ENCODE results near the gene MEGF6. TPM values are rescaled to one million over a fixed set of nuclear protein-coding genes. Genes with fewer than 3 reads are reported as not detected.

Gene MEGF6
- total and polyA plus RNA-seq, 2 donors (not counting 3 experiments of a cell fraction or from before 2014, with no cell fraction given) = 22.5 to 63.7 TPM

- Histone ChIP-seq H3K9me3 (replicated peaks; ENCODE audit: control insufficient read depth, insufficient read depth, low read length) (no peaks in the 10 kb centered on the region), H3K4me2 (ENCODE audit: insufficient read depth, low read length) (no peak overlapping the region), H3K4me3 (replicated peaks in 1 of 3; ENCODE audit: insufficient read depth in 1 of 3, low read depth in 1 of 3, low read length in 3 of 3) (no peak overlapping the region), H3K4me1 (ENCODE audit: control insufficient read depth, extremely low read depth, insufficient read depth, low read length) (peaks cover 7% of the 10 kb centered on the region), H3K79me2 (ENCODE audit: control insufficient read depth, insufficient read depth, low read length) (no peaks in the 10 kb centered on the region), H3K36me3 (ENCODE audit: control insufficient read depth in 2 of 2, extremely low read depth in 1 of 2, insufficient read depth in 2 of 2, low read length in 2 of 2) (no peaks in the 10 kb centered on the region), H3K27ac (ENCODE audit: insufficient read depth, low read depth, low read length) (no peak overlapping the region), H3K9me1 (replicated peaks; ENCODE audit: control insufficient read depth, extremely low read depth, insufficient read depth, low read length) (no peaks in the 10 kb centered on the region), H3K27me3 (ENCODE audit: control insufficient read depth in 2 of 2, insufficient read depth in 2 of 2, low read length in 2 of 2) (no peaks in the 10 kb centered on the region), H3K9ac (replicated peaks; ENCODE audit: extremely low read depth, insufficient read depth, low read length) (no peak overlapping the region), H2AFZ (ENCODE audit: low read depth, low read length) (no peak overlapping the region), H4K20me1 (replicated peaks; ENCODE audit: control insufficient read depth, extremely low read depth, insufficient read depth, low read length) (no peaks in the 10 kb centered on the region)
- TF ChIP-seq CTCF (IDR thresholded peaks at IDR 0.05; ENCODE audit: extremely low read depth in 1 of 2, insufficient read depth in 1 of 2, low read depth in 1 of 2, low read length in 2 of 2) (no peak), JUN (IDR thresholded peaks at IDR 0.05; ENCODE audit: borderline replicate concordance, insufficient read depth, insufficient read length, low read depth) (no peak), GATA2 (IDR thresholded peaks at IDR 0.05; ENCODE audit: insufficient read depth, insufficient read length, low read depth, low read length) (no peak), POLR2AphosphoS5 (IDR thresholded peaks at IDR 0.05; ENCODE audit: insufficient read depth, low read depth, low read length) (no peak), MYC (IDR thresholded peaks at IDR 0.05; ENCODE audit: low read depth, low read length) (no peak), POLR2A (IDR thresholded peaks at IDR 0.05; ENCODE audit: low read depth, low read length) (no peak), MAX (IDR thresholded peaks at IDR 0.05; ENCODE audit: insufficient read depth, insufficient read length) (no peak), EZH2 (IDR thresholded peaks at IDR 0.05; ENCODE audit: borderline replicate concordance, low read depth, low read length, severe bottlenecking) (no peak), FOS (IDR thresholded peaks at IDR 0.05; ENCODE audit: borderline replicate concordance, insufficient read depth, low read length) (no peak)
- FAIRE-seq (no peak), DNase-seq (ENCODE audit: low read depth, low spot score) (no peak)
- CTCF ChIA-PET = interaction anchor here (1.7 kb wide), 1 partner anchor 31 kb away, joined by 7 read pairs; no protein-coding TSS in a partner anchor
- POLR2A ChIA-PET = no interaction called here
- dilution Hi-C loops (cut with MboI; ENCODE audit: extremely low pct_ligation_motif_present, low sequenced_read_pairs) (no loop called here), intact Hi-C loops (cut with micrococcal nuclease) (no loop called here)
- no TSS peak for BruUV-seq (replicated peaks)
These were observed 75.6 kb downstream of the MEGF6 start for GRCh38 chr1:3535732-3536131.

Data from endothelial cell of umbilical vein (primary cell).